ENCODE data around the gene UBC. TPM values are rescaled to one million over a fixed set of nuclear protein-coding genes. Genes with fewer than 3 reads are reported as not detected.

The UBC gene
- total RNA-seq, 1 experiment from 2014 or later = 748 TPM

GRCh38 chr12:124872068-124872719 lies 42.3 kb downstream of the UBC start:
- ChIA-PET CTCF (no interaction called here), POLR2A (ENCODE audit: unreplicated experiment) (no interaction called here)
- no peak overlapping the region for H3K4me3 ChIP-seq
- H3K4me2 ChIP-seq = no peak overlapping the region
- no peaks in the 10 kb centered on the region for H3K9me3 ChIP-seq (ENCODE audit: insufficient read depth, low read depth)
- TF ChIP-seq EZH2 (IDR thresholded peaks at IDR 0.05; ENCODE audit: low read depth) = no peak
- H3K27me3 ChIP-seq (ENCODE audit: insufficient read depth, low read depth) = no peaks in the 10 kb centered on the region
- H3K9me2 ChIP-seq (ENCODE audit: insufficient read depth) = no peaks in the 10 kb centered on the region
- no peaks in the 10 kb centered on the region for H3K79me2 ChIP-seq (ENCODE audit: low read depth)
- no peaks in the 10 kb centered on the region for H4K20me1 ChIP-seq (ENCODE audit: insufficient read depth)
- no peak overlapping the region for H2AFZ ChIP-seq
- H3F3A ChIP-seq (ENCODE audit: insufficient read depth, low read depth) = 0 out of 2 replicates have a peak, but pooled peaks cover 4% of the 10 kb centered on the region
- BruUV-seq (replicated peaks) = no TSS peak
- peaks cover 5% of the 10 kb centered on the region for H3K4me1 ChIP-seq (replicated peaks; ENCODE audit: insufficient read depth)
- H3K36me3 ChIP-seq (ENCODE audit: low read depth) = no peaks in the 10 kb centered on the region
- H3K27ac ChIP-seq = no peak overlapping the region
- no peak for DNase-seq
- intact Hi-C loops (cut with micrococcal nuclease; ENCODE audit: unreplicated experiment) = no loop called here

GRCh38 chr12:124871297-124871696 lies 43.2 kb downstream of the UBC start:
- intact Hi-C loops (cut with micrococcal nuclease; ENCODE audit: unreplicated experiment) = no loop called here
- CTCF ChIA-PET = no interaction called here
- POLR2A ChIA-PET (ENCODE audit: unreplicated experiment) = no interaction called here

GRCh38 chr12:124870515-124870914 lies 43.9 kb downstream of the UBC start:
- Histone ChIP-seq H2AFZ (no peak overlapping the region), H3K9me2 (ENCODE audit: insufficient read depth) (no peaks in the 10 kb centered on the region), H3K79me2 (ENCODE audit: low read depth) (no peaks in the 10 kb centered on the region), H3K27me3 (ENCODE audit: insufficient read depth, low read depth) (no peaks in the 10 kb centered on the region), H3K9me3 (ENCODE audit: insufficient read depth, low read depth) (no peaks in the 10 kb centered on the region), H3K4me2 (no peak overlapping the region), H3F3A (ENCODE audit: insufficient read depth, low read depth) (0 out of 2 replicates have a peak, but pooled peaks cover under 1% of the 10 kb centered on the region), H3K27ac (no peak overlapping the region), H4K20me1 (ENCODE audit: insufficient read depth) (no peaks in the 10 kb centered on the region), H3K4me1 (replicated peaks; ENCODE audit: insufficient read depth) (peaks cover 10% of the 10 kb centered on the region), H3K4me3 (no peak overlapping the region), H3K36me3 (ENCODE audit: low read depth) (no peaks in the 10 kb centered on the region)
- DNase-seq = no peak
- POLR2A ChIA-PET (ENCODE audit: unreplicated experiment) = interaction anchor here (0.6 kb wide), 1 partner anchor 70 kb away, joined by 15 read pairs; no protein-coding TSS in a partner anchor
- intact Hi-C loops (cut with micrococcal nuclease; ENCODE audit: unreplicated experiment) = no loop called here
- CTCF ChIA-PET = interaction anchor here (0.6 kb wide), 1 partner anchor 161 kb away, joined by 4 read pairs; no protein-coding TSS in a partner anchor
- no peak for TF ChIP-seq CTCF (conservative IDR thresholded peaks at IDR 0.05)
- no peak for TF ChIP-seq EZH2 (IDR thresholded peaks at IDR 0.05; ENCODE audit: low read depth)
- BruUV-seq (replicated peaks) = no TSS peak

More at GRCh38 chr12:124871297-124871696, 43.2 kb downstream of the UBC start:
- H3K36me3 ChIP-seq (ENCODE audit: low read depth) = no peaks in the 10 kb centered on the region
- H3K4me3 ChIP-seq = no peak overlapping the region
- no peaks in the 10 kb centered on the region for H3K27me3 ChIP-seq (ENCODE audit: insufficient read depth, low read depth)
- no peaks in the 10 kb centered on the region for H3K9me3 ChIP-seq (ENCODE audit: insufficient read depth, low read depth)
- no peak for DNase-seq
- H3K79me2 ChIP-seq (ENCODE audit: low read depth) = no peaks in the 10 kb centered on the region
- no peak overlapping the region for H3K4me2 ChIP-seq
- no peak overlapping the region for H2AFZ ChIP-seq
- peaks cover 10% of the 10 kb centered on the region for H3K4me1 ChIP-seq (replicated peaks; ENCODE audit: insufficient read depth)
- H4K20me1 ChIP-seq (ENCODE audit: insufficient read depth) = no peaks in the 10 kb centered on the region
- H3K9me2 ChIP-seq (ENCODE audit: insufficient read depth) = no peaks in the 10 kb centered on the region
- H3F3A ChIP-seq (ENCODE audit: insufficient read depth, low read depth) = 0 out of 2 replicates have a peak, but pooled peaks cover 4% of the 10 kb centered on the region
- BruUV-seq (replicated peaks) = no TSS peak
- no peak overlapping the region for H3K27ac ChIP-seq
- TF ChIP-seq EZH2 (IDR thresholded peaks at IDR 0.05; ENCODE audit: low read depth) = no peak
- no peak for TF ChIP-seq CTCF (conservative IDR thresholded peaks at IDR 0.05)
